Ureter (tissue), 1 donor: ENCODE measurements around the gene ADGRB2. TPM values are rescaled to one million over a fixed set of nuclear protein-coding genes. Genes with fewer than 3 reads are reported as not detected.

Source experiments
- DNase-seq: peaks from one replicate; pipeline ENCODE4 v3.0.0-alpha.2; 2020; ENCODE audit warnings: low spot score
- total RNA-seq: library from RNA; stranded (reverse); gene quantifications from one replicate; pipeline ENCODE4 v1.2.4, GENCODE V29; 2023
- donor health status: DM: yes; HTN: yes; CAD: no.

The ADGRB2 gene
- total RNA-seq, 1 donor from 2014 or later: 7.5 TPM

GRCh38 chr1:31703431-31704270 lies 60.5 kb downstream of the ADGRB2 start, which contains the start of gene COL16A1:
TSS of gene COL16A1 (minus strand) at chr1:31704017. CDS start at chr1:31702193, 1,824 bp downstream.
- DNase-seq: peak; percentile 87

- DNase-seq: no peak
Observed at GRCh38 chr1:31702836-31703404, 61.2 kb downstream of the ADGRB2 start.

- DNase-seq: peak; percentile 94
Observed at GRCh38 chr1:31701091-31701736, 62.9 kb downstream of the ADGRB2 start.

- no peak for DNase-seq
Observed at GRCh38 chr1:31700468-31701090, 63.6 kb downstream of the ADGRB2 start.

- no peak for DNase-seq
Observed at GRCh38 chr1:31699341-31699891, 64.7 kb downstream of the ADGRB2 start.

- no peak for DNase-seq
Observed at GRCh38 chr1:31697369-31697984, 66.7 kb downstream of the ADGRB2 start.

GRCh38 chr1:31696242-31696641 lies 67.9 kb downstream of the ADGRB2 start:
- DNase-seq: no peak

GRCh38 chr1:31695327-31695726 lies 68.8 kb downstream of the ADGRB2 start:
- no peak for DNase-seq

- DNase-seq: no peak
Observed at GRCh38 chr1:31694964-31695313, 69.2 kb downstream of the ADGRB2 start.

- DNase-seq: no peak
Observed at GRCh38 chr1:31694069-31694963, 69.8 kb downstream of the ADGRB2 start.

GRCh38 chr1:31693231-31693630 lies 70.9 kb downstream of the ADGRB2 start:
- DNase-seq: no peak

GRCh38 chr1:31691951-31692350 lies 72.2 kb downstream of the ADGRB2 start:
- no peak for DNase-seq

- DNase-seq: no peak
Observed at GRCh38 chr1:31691446-31691845, 72.7 kb downstream of the ADGRB2 start.

GRCh38 chr1:31690921-31691320 lies 73.2 kb downstream of the ADGRB2 start:
- DNase-seq: no peak

- no peak for DNase-seq
Observed at GRCh38 chr1:31689854-31690253, 74.3 kb downstream of the ADGRB2 start.

- DNase-seq: no peak
Observed at GRCh38 chr1:31689379-31689778, 74.8 kb downstream of the ADGRB2 start.

GRCh38 chr1:31688233-31688918 lies 75.8 kb downstream of the ADGRB2 start:
- no peak for DNase-seq

- no peak for DNase-seq
Observed at GRCh38 chr1:31687601-31688000, 76.5 kb downstream of the ADGRB2 start.

GRCh38 chr1:31685795-31686194 lies 78.3 kb downstream of the ADGRB2 start:
- DNase-seq: no peak

GRCh38 chr1:31683997-31684396 lies 80.1 kb downstream of the ADGRB2 start:
- DNase-seq: no peak
